ENCODE measurements around the gene NEK10.

- TF ChIP-seq CTCF (IDR thresholded peaks at IDR 0.05; ENCODE audit: low read length) (no peak), EZH2 (optimal IDR thresholded peaks at IDR 0.05; ENCODE audit: low read depth, low read length) (no peak)
These were observed 159.4 kb downstream of the NEK10 start for GRCh38 chr3:27209617-27210264.

Data from MM.1S (cell line).